ENCODE measurements around the gene DRG1. TPM values are rescaled to one million over a fixed set of nuclear protein-coding genes. Genes with fewer than 3 reads are reported as not detected.

DRG1 gene
- total and polyA plus RNA-seq, 2 of the 4 experiments (the other 2 are of a cell fraction): 54.8 to 141 TPM

- H2AFZ ChIP-seq (replicated peaks; ENCODE audit: low read length, poor library complexity): no peak overlapping the region
- H3K27me3 ChIP-seq (ENCODE audit: control insufficient read depth, insufficient read depth, low read length): no peaks in the 10 kb centered on the region
- H3K9me3 ChIP-seq (ENCODE audit: control insufficient read depth, insufficient read depth, low read length): no peaks in the 10 kb centered on the region
- peaks cover 33% of the 10 kb centered on the region for H3K36me3 ChIP-seq (ENCODE audit: control insufficient read depth, insufficient read depth, low read length)
- peaks cover 28% of the 10 kb centered on the region for H4K20me1 ChIP-seq (ENCODE audit: insufficient read depth, low read length)
- DNase-seq (no peak), ATAC-seq (ENCODE audit: low read depth) (no peak)
- 0 out of 2 replicates have a peak, but pooled peaks cover 3% of the 10 kb centered on the region for H3K9me1 ChIP-seq (ENCODE audit: insufficient read depth, low read length)
- no peak overlapping the region for H3K18ac ChIP-seq (ENCODE audit: low read depth, low read length)
- POLR2A ChIA-PET (ENCODE audit: unreplicated experiment): no interaction called here
- no peak for TF ChIP-seq MAFK (IDR thresholded peaks at IDR 0.05; ENCODE audit: low read depth, low read length)
- no peak for TF ChIP-seq RCOR1 (IDR thresholded peaks at IDR 0.05; ENCODE audit: insufficient replicate concordance, low read length)
- no peak for TF ChIP-seq POLR2A (IDR thresholded peaks at IDR 0.05; ENCODE audit: low read depth, low read length)
- no peak for TF ChIP-seq CEBPB (IDR thresholded peaks at IDR 0.05; ENCODE audit: low read depth, low read length)
- no peak for TF ChIP-seq SMC3 (IDR thresholded peaks at IDR 0.05; ENCODE audit: low read depth, low read length)
- TF ChIP-seq RAD21 (IDR thresholded peaks at IDR 0.05; ENCODE audit: low read length): no peak
- no peak for TF ChIP-seq NFE2L2 (IDR thresholded peaks at IDR 0.05; ENCODE audit: low read depth, low read length)
- TF ChIP-seq FOS (IDR thresholded peaks at IDR 0.05; ENCODE audit: low read depth, low read length): no peak
- TF ChIP-seq USF2 (IDR thresholded peaks at IDR 0.05; ENCODE audit: low read depth, low read length): no peak
- TF ChIP-seq CTCF (conservative IDR thresholded peaks at IDR 0.05; ENCODE audit: low read depth, low read length): no peak
- H3K4me3 ChIP-seq (ENCODE audit: insufficient read depth, low read depth, low read length): no peak overlapping the region
- dilution Hi-C loops (cut with HindIII; ENCODE audit: low sequenced_read_pairs, unreplicated experiment): no loop called here
- H2BK120ac ChIP-seq (ENCODE audit: low read depth, low read length): no peak overlapping the region
- intact Hi-C loops (cut with micrococcal nuclease): no loop called here
- no peak overlapping the region for H3K4me2 ChIP-seq (ENCODE audit: low read depth, low read length)
- H3K14ac ChIP-seq (replicated peaks; ENCODE audit: low read depth, low read length): no peak overlapping the region
- H3K23ac ChIP-seq (ENCODE audit: low read depth, low read length): no peak overlapping the region
- no TSS peak for BruUV-seq (replicated peaks)
- no peak overlapping the region for H4K91ac ChIP-seq (ENCODE audit: insufficient read depth, low read depth, low read length)
- H3K79me1 ChIP-seq (ENCODE audit: low read depth in 1 of 2, low read length in 2 of 2): peaks cover 45 to 74% of the 10 kb centered on the region in 2 experiments
- in situ Hi-C loops (cut with MboI; ENCODE audit: low sequenced_read_pairs): no loop called here
- no peak overlapping the region for H2AK9ac ChIP-seq (replicated peaks; ENCODE audit: low read depth, low read length, poor library complexity)
- no CpG with 5 or more reads among the region's 4 CpGs for WGBS, 2 experiments (ENCODE audit: extremely low coverage in 2 of 2, insufficient read length in 1 of 2)
- H2BK5ac ChIP-seq (ENCODE audit: low read depth, low read length, poor library complexity, severe bottlenecking): no peak overlapping the region
- CTCF ChIA-PET: interaction anchor here (0.6 to 0.7 kb wide), 3 partner anchors 11 to 25 kb away, joined by 3 to 6 read pairs (median 5); no protein-coding TSS in a partner anchor
- no peak overlapping the region for H3K56ac ChIP-seq (ENCODE audit: extremely low read depth, insufficient read depth, low read length)
- H4K5ac ChIP-seq (ENCODE audit: low read depth, low read length): no peak overlapping the region
- H3K4me1 ChIP-seq (ENCODE audit: control insufficient read depth, insufficient read depth, low read length): peaks cover 2% of the 10 kb centered on the region; the same call in 1 of the 2 replicates
- no peak overlapping the region for H2BK20ac ChIP-seq (ENCODE audit: low read depth, low read length)
- no peak overlapping the region for H4K8ac ChIP-seq (ENCODE audit: low read depth in 2 of 2, low read length in 2 of 2)
- H3K4ac ChIP-seq (ENCODE audit: low read depth, low read length): no peak overlapping the region
- no peak overlapping the region for H3K27ac ChIP-seq (ENCODE audit: insufficient read depth, low read length)
- no peak overlapping the region for H2BK15ac ChIP-seq (ENCODE audit: low read depth, low read length)
- H2AK5ac ChIP-seq (ENCODE audit: low read depth, low read length): no peak overlapping the region
- no peak overlapping the region for H3K9ac ChIP-seq (ENCODE audit: low read depth, low read length)
Measured at GRCh38 chr22:31477329-31477728, 77.9 kb downstream of the DRG1 start.
